H1 (cell line): Measurements from ENCODE around the gene RAP1B. TPM values are rescaled to one million over a fixed set of nuclear protein-coding genes. Genes with fewer than 3 reads are reported as not detected.

Experiments used
- CTBP2 ChIP-seq: IDR thresholded peaks from 2 replicates; pipeline ENCODE4 v1.7.0; 2011; ENCODE audit warnings: borderline replicate concordance, mild to moderate bottlenecking, moderate library complexity, mixed read lengths, low read length; ENCODE audit not compliant: insufficient read depth, insufficient read length
- JUND ChIP-seq: IDR thresholded peaks from 2 replicates; pipeline ENCODE4 v1.6.1; 2011; ENCODE audit warnings: mild to moderate bottlenecking, improper control_type of control experiment, low read length
- SP1 ChIP-seq: IDR thresholded peaks from 2 replicates; pipeline ENCODE4 v1.6.1; 2011; ENCODE audit warnings: low read depth, low read length
- polyA plus RNA-seq, 7 experiments: library from polyadenylated mRNA; depleted of rRNA in 3 of 7; stranded (reverse) in 5 of 7; unstranded in 2 of 7; fragments of >200 nt in 5 of 7; fragments of 200-250 nt in 2 of 7; gene quantifications; 1 replicate in 5 of 7; 2 replicates in 1 of 7; 4 replicates in 1 of 7; pipeline versions ENCODE4 v1.2.1 to v1.2.3, GENCODE V29; 2011 to 2013; ENCODE audit warnings: missing spikeins in 2 of 7, mixed read lengths in 2 of 7
- total RNA-seq: library from RNA; stranded (reverse); fragmentation: NEBNext Ultra II Directional; extraction: Animal tissue kit (Norgen Biotek cat#: 25700); gene quantifications from 2 replicates; pipeline ENCODE4 v1.2.1, GENCODE V29; 2021
- TF ChIP-seq, protein P1 (sequence below): IDR thresholded peaks from 2 replicates; pipeline ENCODE4 v1.6.1; 2011; ENCODE audit warnings: low read depth, mild to moderate bottlenecking, low read length; ENCODE audit not compliant: insufficient read depth

Gene RAP1B
- total and polyA plus RNA-seq, 2 of the 8 experiments (the other 6 are each of a cell fraction or from before 2014, with no cell fraction given) = 61.4 to 112 TPM

DNA sequence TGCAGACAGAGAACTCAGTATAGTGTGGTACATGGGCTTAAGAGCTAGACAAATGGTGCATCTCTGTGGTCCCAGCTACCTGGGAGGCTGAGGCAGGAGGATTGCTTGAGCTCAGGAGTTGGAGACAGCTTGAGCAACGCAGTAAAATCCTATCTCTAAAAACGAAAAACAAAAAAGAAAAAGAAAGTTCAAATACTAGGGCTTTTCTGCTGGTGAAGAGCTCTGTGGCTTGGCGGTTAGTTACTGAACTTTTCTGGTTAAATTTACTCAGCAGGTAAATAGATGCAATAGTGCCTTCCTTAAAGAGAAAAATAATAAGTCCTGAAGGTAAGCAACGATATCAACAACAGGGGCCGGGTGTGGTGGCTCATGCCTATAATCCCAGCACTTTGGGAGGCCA lies 31.4 kb upstream of the RAP1B start (continued):
- TF ChIP-seq JUND = no peak
- no peak for TF ChIP-seq SP1
- TF ChIP-seq CTBP2 = no peak
- TF ChIP-seq, protein P1, sequence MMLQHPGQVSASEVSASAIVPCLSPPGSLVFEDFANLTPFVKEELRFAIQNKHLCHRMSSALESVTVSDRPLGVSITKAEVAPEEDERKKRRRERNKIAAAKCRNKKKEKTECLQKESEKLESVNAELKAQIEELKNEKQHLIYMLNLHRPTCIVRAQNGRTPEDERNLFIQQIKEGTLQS = no peak
